ENCODE data around the gene TENT5A.

- TF ChIP-seq EZH2 (IDR thresholded peaks at IDR 0.05) (no peak), POLR2AphosphoS5 (IDR thresholded peaks at IDR 0.05; ENCODE audit: borderline replicate concordance, low read depth, low read length) (no peak), FOXP2 (optimal IDR thresholded peaks at IDR 0.05; ENCODE audit: control extremely low read depth, extremely low read length, insufficient read depth) (no peak)
Observed at GRCh38 chr6:81799323-81799722, 46.8 kb upstream of the TENT5A start.

Data from SK-N-MC (cell line).